HepG2 (cell line): ENCODE measurements around the gene ZKSCAN1. TPM values are rescaled to one million over a fixed set of nuclear protein-coding genes. Genes with fewer than 3 reads are reported as not detected.

ENCODE experiments used
- NCOA5 ChIP-seq: sonication (generic); formaldehyde crosslinking; IDR thresholded peaks from 2 replicates; pipeline ENCODE4 v1.4.0; 2020; ENCODE audit warnings: missing genetic modification reagents
- NFAT5 ChIP-seq: sonication (generic); formaldehyde crosslinking; IDR thresholded peaks from 2 replicates; pipeline ENCODE4 v1.4.0; 2020; ENCODE audit warnings: missing genetic modification reagents
- PAXIP1 ChIP-seq: sonication (generic); formaldehyde crosslinking; conservative IDR thresholded peaks from 2 replicates; pipeline ENCODE4 v1.4.0; 2020; ENCODE audit warnings: mild to moderate bottlenecking, missing genetic modification reagents, moderate library complexity
- TMF1 ChIP-seq: sonication (generic); formaldehyde crosslinking; IDR thresholded peaks from 2 replicates; pipeline ENCODE4 v1.8.1; 2022; ENCODE audit warnings: low read depth, missing genetic modification reagents
- TOPORS ChIP-seq: sonication (generic); formaldehyde crosslinking; IDR thresholded peaks from 2 replicates; pipeline ENCODE4 v1.8.0; 2023; ENCODE audit warnings: mild to moderate bottlenecking, missing genetic modification reagents
- ZFP1 ChIP-seq: IDR thresholded peaks from 2 replicates; pipeline ENCODE4 v1.6.1; 2016
- ZNF12 ChIP-seq: sonication (generic); formaldehyde crosslinking; IDR thresholded peaks from 2 replicates; pipeline ENCODE4 v1.5.0; 2020; ENCODE audit warnings: missing genetic modification reagents
- ZNF224 ChIP-seq: sonication (generic); formaldehyde crosslinking; IDR thresholded peaks from 2 replicates; pipeline ENCODE4 v1.5.0; 2020; ENCODE audit warnings: mild to moderate bottlenecking, missing genetic modification reagents
- ZNF354B ChIP-seq: sonication (generic); formaldehyde crosslinking; IDR thresholded peaks from 2 replicates; pipeline ENCODE4 v1.8.0; 2022; ENCODE audit warnings: mild to moderate bottlenecking, missing genetic modification reagents
- ZNF468 ChIP-seq: sonication (generic); formaldehyde crosslinking; IDR thresholded peaks from 2 replicates; pipeline ENCODE4 v1.8.0; 2022; ENCODE audit warnings: mild to moderate bottlenecking, moderate library complexity, missing genetic modification reagents
- ZNF609 ChIP-seq: sonication (generic); formaldehyde crosslinking; IDR thresholded peaks from 2 replicates; pipeline ENCODE4 v1.4.0; 2020; ENCODE audit warnings: mild to moderate bottlenecking, missing genetic modification reagents, borderline replicate concordance
- polyA plus RNA-seq, 8 experiments: library from polyadenylated mRNA; depleted of rRNA in 3 of 8; stranded (reverse) in 7 of 8; unstranded in 1 of 8; fragments of >200 nt; fragmentation: Illumina TruSeq in 4 of 8; extraction: Trizol in 4 of 8; gene quantifications; 2 replicates each; pipeline versions ENCODE4 v1.2.1 to v1.2.3, GENCODE V29; 2011 to 2016; ENCODE audit warnings: low read depth in 4 of 8, missing spikeins in 1 of 8, mixed read lengths in 1 of 8; ENCODE audit not compliant: insufficient read depth in 1 of 8
- total RNA-seq, 5 experiments: library from RNA; depleted of rRNA; stranded (reverse); fragments of >200 nt; fragmentation: Illumina TruSeq; extraction: Trizol; gene quantifications; 2 replicates each; pipeline ENCODE4 v1.2.3, GENCODE V29; 2016; ENCODE audit warnings: low read depth in 1 of 5
- TF ChIP-seq, protein P1 (sequence below): sonication (generic); IDR thresholded peaks from 2 replicates; pipeline ENCODE4 v1.6.1; 2016; ENCODE audit warnings: low read depth, borderline replicate concordance

The ZKSCAN1 gene
- total and polyA plus RNA-seq, 2 of the 13 experiments (the other 11 are each of a cell fraction or from before 2014, with no cell fraction given): 46.4 to 60.6 TPM

GRCh38 chr7:100003711-100004661 lies 11.4 kb upstream of the ZKSCAN1 start (continued):
- TF ChIP-seq NFAT5 (CRISPR knock-in tag): no peak
- TF ChIP-seq TMF1 (CRISPR knock-in tag): 0 out of 2 replicates have a peak, but pooled peaks have one; percentile 10
- TF ChIP-seq ZFP1 (CRISPR knock-in tag): peak; percentile 90
- TF ChIP-seq ZNF224 (CRISPR knock-in tag): 0 out of 2 replicates have a peak, but pooled peaks have one; percentile 40
- peak; percentile 97 for TF ChIP-seq ZNF609 (CRISPR knock-in tag)
- TF ChIP-seq ZNF354B (CRISPR knock-in tag): no peak
- TF ChIP-seq ZNF12 (CRISPR knock-in tag): 0 out of 2 replicates have a peak, but pooled peaks have one; percentile 5
- TF ChIP-seq TOPORS (CRISPR knock-in tag): peak; percentile 71
- no peak for TF ChIP-seq NCOA5 (CRISPR knock-in tag)
- TF ChIP-seq ZNF468 (CRISPR knock-in tag): no peak
- peak; percentile 100 for TF ChIP-seq PAXIP1 (CRISPR knock-in tag)
- TF ChIP-seq, protein P1, sequence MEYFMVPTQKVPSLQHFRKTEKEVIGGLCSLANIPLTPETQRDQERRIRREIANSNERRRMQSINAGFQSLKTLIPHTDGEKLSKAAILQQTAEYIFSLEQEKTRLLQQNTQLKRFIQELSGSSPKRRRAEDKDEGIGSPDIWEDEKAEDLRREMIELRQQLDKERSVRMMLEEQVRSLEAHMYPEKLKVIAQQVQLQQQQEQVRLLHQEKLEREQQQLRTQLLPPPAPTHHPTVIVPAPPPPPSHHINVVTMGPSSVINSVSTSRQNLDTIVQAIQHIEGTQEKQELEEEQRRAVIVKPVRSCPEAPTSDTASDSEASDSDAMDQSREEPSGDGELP: peak; percentile 95
